22Rv1 (cell line): ENCODE measurements around the gene CUL3.

Experiments
- ZFX ChIP-seq: fragments of 450-650 bp; IDR thresholded peaks from 2 replicates; pipeline ENCODE4 v1.6.1; 2017; ENCODE audit warnings: antibody characterized with exemption, borderline replicate concordance
- TF ChIP-seq, protein P1 (sequence below): fragments of 450-650 bp; IDR thresholded peaks from 2 replicates; pipeline ENCODE4 v1.5.1; 2017; ENCODE audit warnings: mild to moderate bottlenecking

DNA sequence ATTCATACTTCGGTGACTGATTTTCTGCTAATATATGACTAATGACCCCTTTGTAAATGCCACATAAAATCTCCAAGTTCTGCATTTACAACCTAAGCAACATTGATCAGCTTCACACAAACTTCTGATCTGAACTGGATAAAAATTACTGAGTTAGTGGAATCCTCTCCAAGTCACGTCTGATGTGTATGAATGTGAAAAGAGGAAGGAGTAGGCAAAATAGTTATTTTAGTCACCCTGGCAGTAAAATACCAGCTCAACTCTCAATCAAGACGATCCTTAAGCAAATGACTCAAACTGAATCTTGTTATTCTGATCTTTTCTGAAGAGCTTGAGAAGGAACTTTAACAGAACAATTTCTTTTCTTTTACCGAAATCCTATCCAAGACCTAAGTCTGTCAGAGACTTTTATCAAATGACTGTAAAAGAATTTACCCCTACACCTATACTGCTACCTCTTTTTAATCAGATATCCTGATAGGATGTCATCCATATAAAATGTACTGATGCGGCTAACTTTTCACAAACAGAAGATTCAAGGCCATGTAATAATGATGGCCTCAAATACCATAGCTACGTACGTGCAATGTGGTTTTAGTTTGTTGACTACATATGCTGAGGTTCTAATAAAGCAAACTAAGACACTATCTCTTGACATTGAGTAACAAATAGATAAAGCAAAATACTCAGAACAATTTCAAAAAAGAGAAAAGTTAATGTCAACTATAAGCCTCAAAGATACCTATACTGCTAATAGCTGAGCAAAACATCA lies 23.7 kb downstream of the CUL3 start:
- TF ChIP-seq, protein P1, sequence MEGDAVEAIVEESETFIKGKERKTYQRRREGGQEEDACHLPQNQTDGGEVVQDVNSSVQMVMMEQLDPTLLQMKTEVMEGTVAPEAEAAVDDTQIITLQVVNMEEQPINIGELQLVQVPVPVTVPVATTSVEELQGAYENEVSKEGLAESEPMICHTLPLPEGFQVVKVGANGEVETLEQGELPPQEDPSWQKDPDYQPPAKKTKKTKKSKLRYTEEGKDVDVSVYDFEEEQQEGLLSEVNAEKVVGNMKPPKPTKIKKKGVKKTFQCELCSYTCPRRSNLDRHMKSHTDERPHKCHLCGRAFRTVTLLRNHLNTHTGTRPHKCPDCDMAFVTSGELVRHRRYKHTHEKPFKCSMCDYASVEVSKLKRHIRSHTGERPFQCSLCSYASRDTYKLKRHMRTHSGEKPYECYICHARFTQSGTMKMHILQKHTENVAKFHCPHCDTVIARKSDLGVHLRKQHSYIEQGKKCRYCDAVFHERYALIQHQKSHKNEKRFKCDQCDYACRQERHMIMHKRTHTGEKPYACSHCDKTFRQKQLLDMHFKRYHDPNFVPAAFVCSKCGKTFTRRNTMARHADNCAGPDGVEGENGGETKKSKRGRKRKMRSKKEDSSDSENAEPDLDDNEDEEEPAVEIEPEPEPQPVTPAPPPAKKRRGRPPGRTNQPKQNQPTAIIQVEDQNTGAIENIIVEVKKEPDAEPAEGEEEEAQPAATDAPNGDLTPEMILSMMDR, result no peak
- no peak for TF ChIP-seq ZFX
